Measurements from ENCODE around the gene KIFC1.

Gene KIFC1

GRCh38 chr6:33445119-33445603 lies 53.5 kb downstream of the KIFC1 start:
- DNase-seq, result no peak

GRCh38 chr6:33446356-33446755 lies 54.7 kb downstream of the KIFC1 start:
- DNase-seq, result no peak

GRCh38 chr6:33450434-33450833 lies 58.8 kb downstream of the KIFC1 start:
- no peak for DNase-seq

- DNase-seq, result no peak
Observed at GRCh38 chr6:33451606-33452005, 60.0 kb downstream of the KIFC1 start.

- DNase-seq, result no peak
Observed at GRCh38 chr6:33452496-33452895, 60.9 kb downstream of the KIFC1 start.

GRCh38 chr6:33453393-33454008 lies 61.9 kb downstream of the KIFC1 start:
- no peak for DNase-seq

- peak; percentile 80 for DNase-seq
Observed at GRCh38 chr6:33454009-33454946, 62.7 kb downstream of the KIFC1 start, which contains the start of gene ZBTB9. TSS of gene ZBTB9 (plus strand) at chr6:33454576. CDS start at chr6:33455101, 525 bp downstream.

GRCh38 chr6:33455051-33455450 lies 63.4 kb downstream of the KIFC1 start:
- no peak for DNase-seq

- DNase-seq, result no peak
Observed at GRCh38 chr6:33456156-33456555, 64.5 kb downstream of the KIFC1 start.

GRCh38 chr6:33458676-33459075 lies 67.1 kb downstream of the KIFC1 start:
- no peak for DNase-seq

GRCh38 chr6:33459226-33459625 lies 67.6 kb downstream of the KIFC1 start:
- DNase-seq, result no peak
